Tibial nerve (tissue), 4 donors: Measurements from ENCODE around the gene TANC1. TPM values are rescaled to one million over a fixed set of nuclear protein-coding genes. Genes with fewer than 3 reads are reported as not detected.

ENCODE experiments used
- DNase-seq, 2 donors: peaks; one replicate each; pipeline ENCODE4 v3.0.0-alpha.2; 2019; ENCODE audit warnings: low spot score in 2 of 2
- H3K27ac ChIP-seq, 4 donors: fragments of 200-600 bp; sonication (generic) in 3 of 4; one replicate each; pipeline ENCODE4 v1.5.1; 2017 to 2019; ENCODE audit warnings: mild to moderate bottlenecking in 1 of 4
- H3K27me3 ChIP-seq, 2 donors: fragments of 200-600 bp; sonication (generic) in 1 of 2; one replicate each; pipeline versions ENCODE4 v1.5.1 to v1.6.0; 2017 to 2019
- H3K36me3 ChIP-seq, 3 donors: fragments of 200-600 bp; sonication (generic); one replicate each; pipeline ENCODE4 v1.5.1; 2018 to 2019
- H3K4me1 ChIP-seq, 4 donors: fragments of 200-600 bp; sonication (generic) in 3 of 4; one replicate each; pipeline ENCODE4 v1.5.1; 2017 to 2019
- H3K4me3 ChIP-seq, 4 donors: fragments of 200-600 bp; sonication (generic) in 3 of 4; one replicate each; pipeline ENCODE4 v1.5.1; 2017 to 2019; ENCODE audit warnings: mild to moderate bottlenecking in 1 of 4, moderate library complexity in 1 of 4
- H3K9me3 ChIP-seq, 4 donors: fragments of 200-600 bp; sonication (generic) in 3 of 4; one replicate each; pipeline ENCODE4 v1.5.1; 2017 to 2019
- EP300 ChIP-seq, 2 donors: sonication (generic); formaldehyde crosslinking; IDR thresholded peaks; one replicate each; pipeline ENCODE4 v1.6.1; 2017; ENCODE audit warnings: antibody characterized with exemption in 2 of 2, mild to moderate bottlenecking in 1 of 2
- POLR2A ChIP-seq, 2 donors: fragments of 450-650 bp; IDR thresholded peaks; one replicate each; pipeline ENCODE4 v1.6.1; 2017; ENCODE audit warnings: antibody characterized with exemption in 2 of 2, mild to moderate bottlenecking in 2 of 2, moderate library complexity in 2 of 2
- WGBS, 2 donors: methylation state at CpG; one replicate each; pipeline ENCODE4 v1.1.5; 2018; 5-methylcytosine and 5-hydroxymethylcytosine counted together
- total RNA-seq, 4 donors: library from RNA; depleted of rRNA; stranded (reverse); fragments of >200 nt; gene quantifications; one replicate each; pipeline ENCODE4 v1.1.0, GENCODE V29; 2016
- TF ChIP-seq, protein P1 (sequence below), 5 experiments: fragments of 200-600 bp in 3 of 5; fragments of 450-650 bp in 2 of 5; sonication (generic) in 3 of 5; IDR thresholded peaks; one replicate each; pipeline ENCODE4 v1.5.1; 2016 to 2019; ENCODE audit warnings: antibody characterized with exemption in 5 of 5, mild to moderate bottlenecking in 3 of 5, moderate library complexity in 2 of 5

Gene TANC1
- total RNA-seq, 4 donors from 2014 or later, result 43.5 to 66.3 (median 57.6) TPM

DNA sequence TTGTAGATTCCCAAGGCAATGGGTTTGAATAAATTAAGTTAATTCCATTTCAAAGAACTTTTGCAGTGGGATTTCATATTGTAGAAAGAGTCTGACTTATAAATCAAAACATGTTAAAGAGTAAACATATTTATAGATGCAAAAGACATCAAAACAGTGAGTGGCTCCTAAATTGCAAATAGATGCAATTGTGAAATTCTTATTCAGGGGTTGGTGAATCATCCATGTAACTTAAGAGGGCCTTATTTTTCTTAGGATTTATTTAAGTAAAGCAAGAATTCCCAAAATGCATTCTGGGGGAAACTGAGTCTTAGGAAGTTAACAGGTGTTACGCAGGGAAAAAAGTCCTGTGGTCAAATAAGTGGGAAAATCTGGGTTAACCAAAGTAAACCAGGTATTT is 11.3 kb downstream of the TANC1 start:
- no peaks in the 10 kb centered on the region for H3K27me3 ChIP-seq
- peaks cover 0 to 18% (median 0%) of the 10 kb centered on the region in 4 donors for H3K4me1 ChIP-seq
- DNase-seq, result no peak
- H3K27ac ChIP-seq, result no peak overlapping the region
- H3K9me3 ChIP-seq, result no peaks in the 10 kb centered on the region
- TF ChIP-seq, protein P1, sequence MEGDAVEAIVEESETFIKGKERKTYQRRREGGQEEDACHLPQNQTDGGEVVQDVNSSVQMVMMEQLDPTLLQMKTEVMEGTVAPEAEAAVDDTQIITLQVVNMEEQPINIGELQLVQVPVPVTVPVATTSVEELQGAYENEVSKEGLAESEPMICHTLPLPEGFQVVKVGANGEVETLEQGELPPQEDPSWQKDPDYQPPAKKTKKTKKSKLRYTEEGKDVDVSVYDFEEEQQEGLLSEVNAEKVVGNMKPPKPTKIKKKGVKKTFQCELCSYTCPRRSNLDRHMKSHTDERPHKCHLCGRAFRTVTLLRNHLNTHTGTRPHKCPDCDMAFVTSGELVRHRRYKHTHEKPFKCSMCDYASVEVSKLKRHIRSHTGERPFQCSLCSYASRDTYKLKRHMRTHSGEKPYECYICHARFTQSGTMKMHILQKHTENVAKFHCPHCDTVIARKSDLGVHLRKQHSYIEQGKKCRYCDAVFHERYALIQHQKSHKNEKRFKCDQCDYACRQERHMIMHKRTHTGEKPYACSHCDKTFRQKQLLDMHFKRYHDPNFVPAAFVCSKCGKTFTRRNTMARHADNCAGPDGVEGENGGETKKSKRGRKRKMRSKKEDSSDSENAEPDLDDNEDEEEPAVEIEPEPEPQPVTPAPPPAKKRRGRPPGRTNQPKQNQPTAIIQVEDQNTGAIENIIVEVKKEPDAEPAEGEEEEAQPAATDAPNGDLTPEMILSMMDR (IDR thresholded peaks at IDR 0.05), result no peak
- no peak for TF ChIP-seq POLR2A (IDR thresholded peaks at IDR 0.05)
- TF ChIP-seq EP300 (IDR thresholded peaks at IDR 0.05), result no peak
- 94 to 100% methylated on average over 1 of the region's 1 CpG for WGBS, 2 donors
- H3K36me3 ChIP-seq, result no peaks in the 10 kb centered on the region
- H3K4me3 ChIP-seq, result no peak overlapping the region

DNA sequence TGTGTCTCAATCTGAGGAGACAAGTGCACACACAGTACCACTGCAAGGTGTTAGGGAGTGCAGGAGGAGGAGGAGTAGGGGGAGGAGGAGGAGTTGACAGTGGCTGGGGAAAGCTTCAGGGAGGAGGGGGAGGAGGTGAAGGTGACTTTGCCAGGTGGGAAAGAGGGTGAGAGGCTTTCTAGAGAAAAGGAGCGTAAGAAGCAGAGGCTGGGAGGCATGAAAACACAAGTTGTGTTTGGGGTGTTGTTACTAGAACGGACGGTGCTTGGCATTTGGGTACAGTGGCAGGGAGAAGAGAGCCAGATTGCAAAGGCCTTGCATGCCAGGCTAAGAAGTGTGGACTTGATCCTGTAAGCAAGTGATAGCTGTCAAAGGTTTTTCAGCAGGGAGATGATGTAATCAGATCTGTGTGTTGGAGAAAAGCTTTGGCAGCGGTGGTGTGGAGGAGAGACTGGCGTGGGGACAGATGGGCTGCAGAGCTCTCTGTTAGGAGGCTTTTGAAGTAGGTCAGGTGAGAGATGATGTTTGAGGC is 16.2 kb downstream of the TANC1 start:
- Histone ChIP-seq H3K27me3 (no peaks in the 10 kb centered on the region), H3K9me3 (no peaks in the 10 kb centered on the region), H3K27ac (no peak overlapping the region), H3K36me3 (no peaks in the 10 kb centered on the region), H3K4me3 (no peak overlapping the region), H3K4me1 (peaks cover 0 to 26% (median 0%) of the 10 kb centered on the region in 4 donors)
- 43 to 56% methylated on average over 5 of the region's 5 CpGs for WGBS, 2 donors
- DNase-seq, result no peak
- TF ChIP-seq POLR2A (IDR thresholded peaks at IDR 0.05) (no peak), EP300 (IDR thresholded peaks at IDR 0.05) (no peak)
- TF ChIP-seq, protein P1 (IDR thresholded peaks at IDR 0.05), result no peak

DNA sequence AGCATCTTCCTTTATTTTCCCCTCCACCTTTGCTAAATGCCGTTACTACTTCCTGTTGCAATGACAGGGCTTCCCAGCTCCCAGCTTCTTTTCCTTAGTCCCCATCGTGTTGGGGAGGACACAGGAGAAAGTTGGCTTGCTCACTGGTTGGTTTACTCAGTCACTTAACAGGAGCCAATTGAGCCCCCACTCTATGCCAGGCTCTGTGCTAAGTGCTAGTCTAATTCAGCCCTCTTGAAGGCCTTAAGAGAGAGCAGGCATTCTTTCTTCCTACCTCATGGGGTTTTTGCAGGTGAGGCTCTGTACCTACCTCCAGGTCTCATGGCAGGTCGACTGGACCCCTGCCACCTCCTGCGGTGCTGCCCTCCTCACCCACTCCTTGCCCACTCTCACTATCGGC is 20.1 kb downstream of the TANC1 start:
- no peak for DNase-seq
- peaks cover 0 to 24% (median 0%) of the 10 kb centered on the region in 4 donors for H3K4me1 ChIP-seq
- no peaks in the 10 kb centered on the region for H3K9me3 ChIP-seq
- no peak overlapping the region for H3K27ac ChIP-seq
- H3K27me3 ChIP-seq, result no peaks in the 10 kb centered on the region
- 60 to 69% methylated on average over 5 of the region's 5 CpGs for WGBS, 2 donors
- TF ChIP-seq EP300 (IDR thresholded peaks at IDR 0.05) (no peak), POLR2A (IDR thresholded peaks at IDR 0.05) (no peak)
- TF ChIP-seq, protein P1 (IDR thresholded peaks at IDR 0.05), result no peak
- no peak overlapping the region for H3K4me3 ChIP-seq
- no peaks in the 10 kb centered on the region for H3K36me3 ChIP-seq

DNA sequence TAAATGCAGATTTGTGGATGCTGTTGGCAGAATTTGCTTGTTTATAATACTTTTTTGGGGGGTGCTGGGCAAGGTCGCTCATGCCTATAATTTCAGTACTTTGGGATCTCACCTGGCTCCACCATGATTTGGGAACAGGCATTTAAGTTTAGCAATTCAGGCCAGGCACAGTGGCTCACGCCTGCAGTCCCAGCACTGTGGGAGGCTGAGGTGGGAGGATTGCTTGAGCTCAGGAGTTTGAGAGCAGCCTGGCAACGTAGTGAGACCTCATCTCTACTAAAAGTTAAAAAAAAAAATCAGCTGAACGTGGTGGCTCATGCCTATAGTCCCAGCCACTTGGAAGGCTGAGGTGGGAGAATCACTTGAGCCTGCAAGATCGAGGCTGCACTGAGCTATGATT is 20.7 kb downstream of the TANC1 start:
- no peaks in the 10 kb centered on the region for H3K27me3 ChIP-seq
- no peak overlapping the region for H3K4me3 ChIP-seq
- no peaks in the 10 kb centered on the region for H3K36me3 ChIP-seq
- TF ChIP-seq, protein P1 (IDR thresholded peaks at IDR 0.05), result no peak
- TF ChIP-seq POLR2A (IDR thresholded peaks at IDR 0.05), result no peak
- no peak for TF ChIP-seq EP300 (IDR thresholded peaks at IDR 0.05)
- 70 to 82% methylated on average over 5 of the region's 5 CpGs for WGBS, 2 donors
- H3K27ac ChIP-seq, result no peak overlapping the region
- peaks cover 0 to 25% (median 0%) of the 10 kb centered on the region in 4 donors for H3K4me1 ChIP-seq
- no peaks in the 10 kb centered on the region for H3K9me3 ChIP-seq
- DNase-seq, result no peak

DNA sequence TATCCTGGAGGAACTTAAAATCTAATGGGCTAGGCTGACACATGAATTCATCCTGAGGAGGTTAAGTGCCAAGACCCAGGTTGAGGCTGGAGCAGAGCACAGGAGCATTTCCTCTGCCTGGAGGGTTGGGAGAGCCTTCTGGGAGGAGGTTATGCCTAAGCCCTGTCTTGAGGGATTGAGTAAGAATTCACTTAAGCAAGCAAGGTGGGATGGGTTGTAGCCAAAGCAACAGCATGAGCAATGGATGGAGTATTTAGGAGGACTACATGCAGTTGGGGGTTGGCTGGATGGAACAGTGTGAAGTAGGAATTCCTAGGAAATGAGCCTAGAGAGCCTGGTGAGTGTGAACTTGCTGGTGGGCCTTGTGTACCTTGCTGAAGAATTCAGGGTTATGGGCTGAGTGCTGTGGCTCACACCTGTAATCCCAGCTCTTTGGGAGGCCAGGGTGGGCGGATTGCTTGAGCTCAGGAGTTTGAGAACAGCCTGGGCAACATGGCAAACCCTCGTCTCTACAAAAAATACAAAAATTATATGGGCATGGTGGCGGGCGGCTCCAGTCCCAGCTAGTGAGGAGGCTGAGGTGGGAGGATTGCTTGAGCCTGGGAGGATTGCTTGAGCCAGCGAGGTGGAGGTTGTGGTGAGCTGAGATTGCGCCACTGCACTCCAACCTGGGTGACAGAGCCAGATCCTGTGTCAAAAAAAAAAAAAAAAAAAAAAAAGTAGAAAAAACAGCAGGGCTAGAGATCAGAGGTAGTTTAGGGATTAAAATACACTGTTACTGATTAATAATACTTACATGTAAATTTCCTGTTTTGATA is 22.2 kb downstream of the TANC1 start:
- DNase-seq, result no peak
- Histone ChIP-seq H3K36me3 (no peaks in the 10 kb centered on the region), H3K4me1 (peaks cover 0 to 30% (median 4%) of the 10 kb centered on the region in 4 donors), H3K27me3 (no peaks in the 10 kb centered on the region), H3K4me3 (no peak overlapping the region), H3K9me3 (no peaks in the 10 kb centered on the region), H3K27ac (no peak overlapping the region)
- TF ChIP-seq EP300 (IDR thresholded peaks at IDR 0.05) (no peak), POLR2A (IDR thresholded peaks at IDR 0.05) (no peak)
- TF ChIP-seq, protein P1 (IDR thresholded peaks at IDR 0.05), result no peak
- WGBS, 2 donors, result 94 to 96% methylated on average over 6 of the region's 6 CpGs
